ENCODE results near the gene COL18A1.

COL18A1 gene

GRCh38 chr21:45548711-45549491 is 143.9 kb downstream of the COL18A1 start:
- no peak overlapping the region for H3K4me3 ChIP-seq
- in situ Hi-C loops (cut with MboI; ENCODE audit: low sequenced_read_pairs) = no loop called here
- H3K27me3 ChIP-seq (ENCODE audit: low read depth) = no peaks in the 10 kb centered on the region
- no peak for DNase-seq (ENCODE audit: low spot score in 2 of 2)
- H3K4me1 ChIP-seq = no peaks in the 10 kb centered on the region
- no peaks in the 10 kb centered on the region for H3K36me3 ChIP-seq (replicated peaks)
- no peaks in the 10 kb centered on the region for H3K9me3 ChIP-seq

GRCh38 chr21:45549626-45550463 is 144.9 kb downstream of the COL18A1 start:
- Histone ChIP-seq H3K27me3 (ENCODE audit: low read depth) (no peaks in the 10 kb centered on the region), H3K36me3 (replicated peaks) (no peaks in the 10 kb centered on the region), H3K9me3 (no peaks in the 10 kb centered on the region), H3K4me3 (no peak overlapping the region), H3K4me1 (no peaks in the 10 kb centered on the region)
- in situ Hi-C loops (cut with MboI; ENCODE audit: low sequenced_read_pairs) = no loop called here
- no peak for DNase-seq (ENCODE audit: low spot score in 2 of 2)

GRCh38 chr21:45550522-45551210 is 145.7 kb downstream of the COL18A1 start:
- H3K9me3 ChIP-seq = no peaks in the 10 kb centered on the region
- no peaks in the 10 kb centered on the region for H3K27me3 ChIP-seq (ENCODE audit: low read depth)
- no peaks in the 10 kb centered on the region; the same call in 1 of the 2 replicates for H3K4me1 ChIP-seq
- in situ Hi-C loops (cut with MboI; ENCODE audit: low sequenced_read_pairs) = no loop called here
- H3K4me3 ChIP-seq = no peak overlapping the region
- no peaks in the 10 kb centered on the region for H3K36me3 ChIP-seq (replicated peaks)
- DNase-seq (ENCODE audit: low spot score in 2 of 2) = no peak

GRCh38 chr21:45551316-45551715 is 146.4 kb downstream of the COL18A1 start:
- in situ Hi-C loops (cut with MboI; ENCODE audit: low sequenced_read_pairs) = no loop called here
- H3K4me1 ChIP-seq = no peaks in the 10 kb centered on the region; the same call in 1 of the 2 replicates
- H3K27me3 ChIP-seq (ENCODE audit: low read depth) = no peaks in the 10 kb centered on the region
- no peak overlapping the region for H3K4me3 ChIP-seq
- no peaks in the 10 kb centered on the region for H3K9me3 ChIP-seq
- no peak for DNase-seq (ENCODE audit: low spot score in 2 of 2)
- no peaks in the 10 kb centered on the region for H3K36me3 ChIP-seq (replicated peaks)

- no peaks in the 10 kb centered on the region; the same call in 1 of the 2 replicates for H3K4me1 ChIP-seq
- no peak overlapping the region for H3K4me3 ChIP-seq
- H3K9me3 ChIP-seq = no peaks in the 10 kb centered on the region
- in situ Hi-C loops (cut with MboI; ENCODE audit: low sequenced_read_pairs) = no loop called here
- no peaks in the 10 kb centered on the region for H3K36me3 ChIP-seq (replicated peaks)
- H3K27me3 ChIP-seq (ENCODE audit: low read depth) = no peaks in the 10 kb centered on the region
- no peak for DNase-seq (ENCODE audit: low spot score in 2 of 2)
Observed at GRCh38 chr21:45551783-45552695, 147.1 kb downstream of the COL18A1 start.

- H3K27me3 ChIP-seq (ENCODE audit: low read depth) = no peaks in the 10 kb centered on the region
- H3K9me3 ChIP-seq = no peaks in the 10 kb centered on the region
- no peak overlapping the region for H3K4me3 ChIP-seq
- H3K4me1 ChIP-seq = no peaks in the 10 kb centered on the region; the same call in 1 of the 2 replicates
- no peak for DNase-seq (ENCODE audit: low spot score in 2 of 2)
- no peaks in the 10 kb centered on the region for H3K36me3 ChIP-seq (replicated peaks)
- in situ Hi-C loops (cut with MboI; ENCODE audit: low sequenced_read_pairs) = no loop called here
Observed at GRCh38 chr21:45552696-45553391, 147.9 kb downstream of the COL18A1 start.

DNA sequence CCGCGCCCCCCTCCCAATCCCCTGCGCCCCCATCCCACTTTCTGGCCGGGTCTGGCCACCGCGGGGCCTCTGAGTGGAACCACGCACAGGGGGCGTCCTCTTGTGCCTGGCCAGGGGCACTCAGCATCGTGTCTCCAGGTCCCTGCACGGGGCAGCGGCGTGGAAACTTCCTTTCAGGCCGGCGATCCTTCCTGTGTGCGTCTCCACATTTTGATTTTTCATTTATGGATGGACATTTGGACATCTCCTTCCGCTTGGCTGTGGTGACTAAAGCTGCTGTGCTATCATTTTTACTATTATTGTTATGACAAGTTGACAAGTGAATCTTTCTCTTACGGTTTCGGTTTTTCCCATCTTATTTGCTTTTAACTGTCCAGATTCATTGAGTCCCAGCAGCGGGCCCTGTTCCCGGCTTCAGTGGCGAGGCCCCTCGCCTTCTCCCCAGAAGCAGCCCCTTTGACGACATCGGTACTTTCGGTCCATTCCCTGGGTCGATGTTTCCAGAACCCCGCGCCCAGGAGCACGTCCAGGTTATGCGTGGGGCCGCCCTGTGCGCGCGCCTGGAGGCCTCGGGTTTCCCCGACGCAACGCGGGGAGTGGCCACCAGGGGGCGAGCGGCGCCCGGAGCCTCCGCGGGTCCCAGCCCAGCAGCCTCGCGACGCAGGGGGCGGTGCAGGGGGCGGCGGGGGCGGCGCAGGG is 149.7 kb downstream of the COL18A1 start:
- no peaks in the 10 kb centered on the region for H3K27me3 ChIP-seq (ENCODE audit: low read depth)
- DNase-seq (ENCODE audit: low spot score in 2 of 2) = peak; percentile 42 to 91
- no peaks in the 10 kb centered on the region for H3K36me3 ChIP-seq (replicated peaks)
- H3K4me3 ChIP-seq = peak overlapping the region; percentile 29
- no peaks in the 10 kb centered on the region; the same call in 1 of the 2 replicates for H3K4me1 ChIP-seq
- in situ Hi-C loops (cut with MboI; ENCODE audit: low sequenced_read_pairs) = loop anchor here (5.0 kb wide), 2 partner anchors 88 to 263 kb away; partner anchors contain the start of gene PCBP3
- no peaks in the 10 kb centered on the region for H3K9me3 ChIP-seq

- H3K9me3 ChIP-seq = no peaks in the 10 kb centered on the region
- peak in 1 of 2 experiments; percentile 44 for DNase-seq (ENCODE audit: low spot score in 2 of 2)
- H3K36me3 ChIP-seq (replicated peaks) = no peaks in the 10 kb centered on the region
- in situ Hi-C loops (cut with MboI; ENCODE audit: low sequenced_read_pairs) = loop anchor here (5.0 kb wide), 2 partner anchors 87 to 262 kb away; partner anchors contain the start of gene PCBP3
- H3K4me1 ChIP-seq = no peaks in the 10 kb centered on the region; the same call in 1 of the 2 replicates
- H3K27me3 ChIP-seq (ENCODE audit: low read depth) = no peaks in the 10 kb centered on the region
- peak overlapping the region; percentile 43; the same call in 1 of the 2 replicates for H3K4me3 ChIP-seq
Observed at GRCh38 chr21:45555251-45555556, 150.2 kb downstream of the COL18A1 start.

GRCh38 chr21:45555557-45556301 is 150.8 kb downstream of the COL18A1 start:
- Histone ChIP-seq H3K9me3 (no peaks in the 10 kb centered on the region), H3K4me3 (peak overlapping the region; percentile 43), H3K36me3 (replicated peaks) (no peaks in the 10 kb centered on the region), H3K27me3 (ENCODE audit: low read depth) (no peaks in the 10 kb centered on the region), H3K4me1 (no peaks in the 10 kb centered on the region; the same call in 1 of the 2 replicates)
- in situ Hi-C loops (cut with MboI; ENCODE audit: low sequenced_read_pairs) = loop anchor here (5.0 kb wide), 2 partner anchors 87 to 262 kb away; partner anchors contain the start of gene PCBP3
- DNase-seq (ENCODE audit: low spot score in 2 of 2) = peak; percentile 89 to 94

GRCh38 chr21:45556302-45556644 is 151.3 kb downstream of the COL18A1 start:
- H3K27me3 ChIP-seq (ENCODE audit: low read depth) = no peaks in the 10 kb centered on the region
- no peak for DNase-seq (ENCODE audit: low spot score in 2 of 2)
- peak overlapping the region; percentile 43 for H3K4me3 ChIP-seq
- in situ Hi-C loops (cut with MboI; ENCODE audit: low sequenced_read_pairs) = loop anchor here (5.0 kb wide), 2 partner anchors 86 to 261 kb away; partner anchors contain the start of gene PCBP3
- H3K36me3 ChIP-seq (replicated peaks) = no peaks in the 10 kb centered on the region
- H3K4me1 ChIP-seq = no peaks in the 10 kb centered on the region; the same call in 1 of the 2 replicates
- H3K9me3 ChIP-seq = no peaks in the 10 kb centered on the region
